Stimulated activated CD8-positive, alpha-beta memory T cell treated with anti-CD3 and anti-CD28 coated beads, Interleukin-7, amount 100 ng/mL, for 48 hours (primary cell): Measurements from ENCODE around the gene TRAP1.
"Not testable (repeated sequence)": the region's sequence is repeated elsewhere in the genome, so short reads cannot be mapped to it uniquely, and the experiment has no call there.

Experiments used
- DNase-seq, 2 donors: peaks; one replicate each; pipeline ENCODE4 v3.0.0-alpha.2; 2020; ENCODE audit warnings: low read depth in 1 of 2; ENCODE audit errors: extremely low read depth in 1 of 2

Gene TRAP1

GRCh38 chr16:3714378-3714777 is 2.9 kb downstream of the TRAP1 start:
- DNase-seq: not testable (repeated sequence)

- DNase-seq: no peak
Observed at GRCh38 chr16:3713587-3714242, 3.6 kb downstream of the TRAP1 start.

- no peak for DNase-seq
Observed at GRCh38 chr16:3712861-3713372, 4.4 kb downstream of the TRAP1 start.

- DNase-seq: no peak
Observed at GRCh38 chr16:3706253-3707012, 10.9 kb downstream of the TRAP1 start.

GRCh38 chr16:3702082-3702481 is 15.2 kb downstream of the TRAP1 start:
- DNase-seq: no peak

- no peak for DNase-seq
Observed at GRCh38 chr16:3701531-3701930, 15.8 kb downstream of the TRAP1 start.

- DNase-seq: no peak
Observed at GRCh38 chr16:3698941-3699340, 18.4 kb downstream of the TRAP1 start.

GRCh38 chr16:3696425-3697218 is 20.7 kb downstream of the TRAP1 start:
- DNase-seq: no peak

GRCh38 chr16:3695610-3696369 is 21.5 kb downstream of the TRAP1 start:
- DNase-seq: no peak

- no peak for DNase-seq
Observed at GRCh38 chr16:3694051-3694450, 23.3 kb downstream of the TRAP1 start.

GRCh38 chr16:3691761-3692160 is 25.6 kb downstream of the TRAP1 start:
- no peak for DNase-seq

- no peak for DNase-seq
Observed at GRCh38 chr16:3690980-3691720, 26.2 kb downstream of the TRAP1 start.

- peak; percentile 63 to 70 for DNase-seq
Observed at GRCh38 chr16:3690470-3690928, 26.8 kb downstream of the TRAP1 start.

GRCh38 chr16:3689731-3690130 is 27.6 kb downstream of the TRAP1 start:
- DNase-seq: no peak

GRCh38 chr16:3687792-3688191 is 29.5 kb downstream of the TRAP1 start:
- DNase-seq: no peak

GRCh38 chr16:3687021-3687420 is 30.3 kb downstream of the TRAP1 start:
- no peak for DNase-seq

- DNase-seq: no peak
Observed at GRCh38 chr16:3681206-3681605, 36.1 kb downstream of the TRAP1 start.

GRCh38 chr16:3677994-3678393 is 39.3 kb downstream of the TRAP1 start:
- no peak for DNase-seq

GRCh38 chr16:3675601-3676130 is 41.7 kb downstream of the TRAP1 start:
- DNase-seq: no peak
